ENCODE results near the gene FSTL4.

The FSTL4 gene

DNA sequence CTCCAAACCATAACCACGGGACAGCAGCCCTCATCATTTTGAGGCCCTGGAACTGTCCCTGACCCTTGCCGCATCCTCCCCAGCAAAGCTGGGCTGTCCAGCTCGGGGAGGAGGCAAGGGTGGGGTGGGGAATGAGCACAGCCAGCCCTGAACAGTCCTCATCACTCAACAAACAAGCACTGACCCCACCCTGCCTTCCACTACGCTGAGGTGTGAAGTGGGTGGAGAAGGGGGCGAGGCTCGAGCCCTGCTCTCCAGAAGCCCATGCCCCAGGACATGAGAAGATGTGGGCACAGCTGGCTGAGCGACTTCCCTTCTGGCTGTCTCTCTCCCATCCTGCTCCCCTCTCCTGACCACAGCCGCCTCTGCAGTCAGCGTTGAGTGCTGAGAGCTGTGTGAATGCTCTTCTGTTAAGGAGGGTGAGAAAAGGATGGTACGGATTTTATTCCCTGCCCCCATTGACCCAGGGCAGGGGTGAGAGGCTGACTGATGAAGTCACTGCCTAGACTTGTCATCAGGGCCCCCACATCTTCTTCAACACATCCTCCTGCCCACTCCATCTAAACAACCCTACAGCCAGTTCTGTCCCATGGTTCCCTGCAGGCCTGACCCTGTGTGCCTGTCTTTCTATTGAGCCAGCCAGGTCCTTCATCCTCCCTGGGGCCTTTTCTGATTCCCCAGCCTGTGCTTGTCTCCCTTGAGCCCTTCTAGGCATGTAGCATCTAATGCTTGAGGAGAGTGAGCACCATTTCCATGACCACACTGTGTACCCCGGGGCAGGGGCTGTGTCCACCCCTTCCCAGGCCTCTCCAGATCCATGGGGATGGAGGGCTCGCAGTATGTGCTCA lies 276.0 kb downstream of the FSTL4 start:
- no peak for DNase-seq

DNA sequence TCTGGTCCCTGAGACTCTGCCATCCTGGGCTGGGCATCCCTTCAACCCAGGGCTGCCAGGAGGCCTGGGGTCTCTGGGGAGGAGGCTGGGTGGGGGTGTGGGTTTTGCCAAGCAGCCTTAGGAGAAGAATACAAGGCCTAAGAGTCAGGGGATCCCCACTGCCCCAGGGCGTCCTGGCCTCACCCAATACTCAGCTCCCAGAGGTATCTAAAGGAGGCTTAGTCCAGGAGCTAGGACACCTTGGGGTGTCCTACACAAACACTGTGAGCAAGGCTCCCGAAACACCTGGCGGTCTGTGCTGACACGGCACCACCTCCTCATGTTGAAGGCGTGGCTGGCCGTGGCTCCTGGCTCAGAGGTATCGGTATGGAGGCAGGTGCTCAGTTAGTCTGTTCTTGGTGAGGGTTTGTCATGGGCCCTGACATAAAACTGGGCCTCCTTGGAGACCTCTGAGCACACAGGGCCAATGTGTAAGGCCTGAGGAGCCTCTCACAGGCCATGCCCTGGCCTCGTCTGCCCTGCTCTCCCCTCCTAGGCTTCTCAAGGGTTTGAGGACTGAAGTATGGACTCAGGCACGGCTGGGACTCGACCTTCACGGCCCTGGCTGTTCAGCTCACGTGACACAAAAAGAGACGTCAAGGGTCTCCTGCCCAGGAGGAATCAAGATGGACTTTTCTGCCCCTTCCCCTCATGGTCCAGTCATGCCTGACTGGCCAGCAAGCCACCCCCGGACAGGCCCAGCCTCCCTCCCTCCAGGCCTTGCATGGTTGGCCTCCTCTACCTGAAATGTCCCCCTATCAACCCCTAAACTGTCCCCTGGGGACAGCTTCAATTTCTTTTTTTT lies 277.3 kb downstream of the FSTL4 start:
- no peak for DNase-seq

DNA sequence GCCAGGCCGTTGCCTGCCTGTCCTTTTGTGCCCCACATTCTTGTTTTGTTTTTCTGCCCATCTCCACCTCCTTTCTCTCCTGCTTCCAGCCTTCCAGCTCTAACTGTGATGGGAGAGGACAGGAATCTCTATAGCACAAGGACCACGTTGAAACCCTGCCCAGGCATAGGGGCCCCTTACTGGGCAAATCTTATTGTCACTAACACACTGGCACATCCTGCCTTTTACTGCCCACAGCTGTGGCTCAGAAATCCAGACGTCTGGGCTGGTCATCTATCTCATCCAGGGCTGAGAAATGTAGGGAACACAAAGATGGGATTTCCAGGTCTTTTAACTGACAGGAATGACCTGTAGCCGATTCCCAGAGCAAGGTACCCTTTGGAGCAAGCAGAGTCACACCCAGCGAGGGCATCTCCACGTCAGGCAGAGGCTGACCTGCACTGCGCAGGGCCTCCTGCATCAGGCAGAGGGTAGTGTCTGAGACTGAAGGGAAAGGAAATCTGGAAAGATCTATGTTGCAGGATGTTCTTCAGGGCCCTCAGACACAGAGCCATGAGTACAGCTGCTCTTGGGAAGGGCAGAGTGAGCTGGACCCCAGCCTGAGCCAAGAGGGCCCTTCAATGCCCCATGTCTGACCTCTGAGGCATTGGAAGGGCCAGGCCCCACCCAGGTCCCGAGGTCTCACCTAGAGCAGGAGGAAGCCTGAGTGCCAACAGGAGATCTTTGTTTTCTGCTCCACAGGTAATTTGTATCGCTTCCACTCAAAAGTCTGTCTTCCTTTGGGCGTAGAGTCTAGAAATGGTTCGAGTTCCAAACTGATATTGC lies 278.8 kb downstream of the FSTL4 start:
- DNase-seq, result no peak

DNA sequence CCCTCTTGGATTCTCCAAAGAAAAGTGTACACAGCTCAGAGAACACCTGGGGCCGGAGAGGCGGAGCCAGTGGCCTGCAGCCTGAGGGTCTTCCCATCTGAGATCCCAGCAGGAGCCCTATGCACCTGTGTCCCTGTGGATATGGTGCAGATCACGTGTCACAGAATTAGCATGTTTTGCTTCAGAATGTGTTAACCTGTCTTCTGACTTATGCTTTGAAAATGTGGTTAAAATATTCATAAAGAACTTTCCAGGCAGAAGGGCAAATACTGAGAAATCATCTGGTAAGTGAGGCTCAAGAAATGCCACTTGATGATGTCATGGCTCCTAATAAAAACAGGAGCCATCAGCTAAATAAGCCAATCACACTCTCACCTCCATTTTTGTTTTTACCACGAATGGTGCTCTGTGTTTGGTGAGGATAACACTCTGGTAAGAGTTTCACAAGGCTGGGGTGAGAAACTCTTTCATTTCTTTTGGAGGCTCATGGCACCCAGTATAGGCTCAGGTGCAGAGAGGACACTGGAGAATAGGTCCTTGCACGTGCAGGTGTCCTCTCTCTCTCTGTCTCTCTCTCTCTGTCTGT lies 279.8 kb downstream of the FSTL4 start:
- no peak for DNase-seq

DNA sequence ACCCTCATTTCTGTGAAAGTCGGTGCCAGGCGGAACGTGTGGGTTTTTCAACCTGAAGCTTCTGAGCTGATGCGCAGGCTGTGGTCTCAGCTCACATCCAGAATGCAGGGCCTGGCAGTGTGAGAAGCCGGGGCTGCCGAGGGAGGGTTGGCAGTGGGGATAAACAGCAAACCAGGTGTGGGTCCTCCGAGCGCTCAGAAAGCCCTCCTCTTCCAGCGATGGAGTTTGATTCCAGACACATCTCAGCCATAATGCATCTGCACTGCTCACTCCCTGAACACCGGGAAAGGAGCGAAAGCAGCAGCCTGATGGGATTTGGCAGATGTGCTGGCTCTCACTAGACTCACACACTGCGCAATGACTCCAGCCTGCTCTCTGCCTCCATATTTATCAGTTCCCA lies 280.4 kb downstream of the FSTL4 start:
- no peak for DNase-seq

DNA sequence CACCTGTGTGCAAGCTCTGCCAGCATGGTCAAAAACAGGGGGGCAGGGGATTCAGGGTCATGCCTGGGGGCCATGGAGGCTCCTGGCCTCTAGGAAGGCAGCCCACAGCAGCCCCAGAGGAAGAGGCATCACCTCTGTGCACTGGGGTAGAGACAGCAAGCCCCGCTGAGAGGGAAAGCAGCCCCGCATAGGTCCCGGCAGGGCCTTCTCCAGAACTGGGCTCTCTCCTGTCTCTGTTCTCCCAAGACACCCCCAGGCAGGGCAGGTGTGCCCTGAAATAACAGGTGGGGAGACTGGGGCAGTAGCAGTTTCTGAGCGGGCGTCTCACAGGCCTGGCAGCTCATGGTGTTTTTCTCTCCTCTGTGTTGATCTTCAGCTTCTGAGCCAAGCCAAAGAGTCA lies 281.4 kb downstream of the FSTL4 start:
- no peak for DNase-seq

DNA sequence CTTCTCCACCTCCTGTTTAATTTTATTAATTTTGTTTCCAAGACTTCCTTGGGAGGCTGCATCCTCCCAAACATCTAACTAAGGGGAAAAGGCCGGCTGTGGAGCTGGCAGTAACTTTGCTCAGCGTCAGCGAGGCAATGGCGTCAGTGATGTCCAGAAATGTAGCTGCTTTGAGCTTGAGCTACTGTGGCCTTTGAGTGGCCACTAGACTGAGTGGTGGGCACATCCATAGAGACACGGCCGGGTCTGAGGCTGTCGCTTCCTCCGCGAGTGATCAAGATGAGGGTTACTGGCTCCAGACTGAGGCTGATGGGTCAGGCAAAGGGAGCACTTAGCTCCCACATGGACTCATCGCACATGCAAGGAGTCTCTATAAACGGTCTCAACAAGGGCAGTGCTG lies 283.5 kb downstream of the FSTL4 start:
- DNase-seq, result no peak

DNA sequence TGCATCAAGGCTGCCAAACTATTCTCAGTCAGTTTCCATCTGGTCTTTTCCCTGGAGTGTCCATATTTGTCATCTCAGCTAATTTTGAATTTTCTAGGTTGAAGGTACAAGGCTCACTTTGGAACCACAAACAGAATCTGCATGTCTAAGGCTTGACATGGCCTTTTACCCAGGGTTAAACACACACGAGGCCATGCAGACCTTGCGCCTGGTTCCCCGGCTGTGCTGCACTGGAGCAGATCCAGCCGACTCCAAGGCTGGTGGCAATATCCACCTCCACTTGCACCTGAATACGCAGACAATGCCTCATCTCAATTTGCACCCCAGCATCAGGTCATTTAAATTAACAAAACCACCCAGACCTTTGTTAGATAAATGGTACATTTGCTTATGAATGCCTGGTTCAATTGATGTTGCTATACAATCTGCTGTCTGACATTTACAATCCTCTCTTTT lies 284.4 kb downstream of the FSTL4 start:
- no peak for DNase-seq

DNA sequence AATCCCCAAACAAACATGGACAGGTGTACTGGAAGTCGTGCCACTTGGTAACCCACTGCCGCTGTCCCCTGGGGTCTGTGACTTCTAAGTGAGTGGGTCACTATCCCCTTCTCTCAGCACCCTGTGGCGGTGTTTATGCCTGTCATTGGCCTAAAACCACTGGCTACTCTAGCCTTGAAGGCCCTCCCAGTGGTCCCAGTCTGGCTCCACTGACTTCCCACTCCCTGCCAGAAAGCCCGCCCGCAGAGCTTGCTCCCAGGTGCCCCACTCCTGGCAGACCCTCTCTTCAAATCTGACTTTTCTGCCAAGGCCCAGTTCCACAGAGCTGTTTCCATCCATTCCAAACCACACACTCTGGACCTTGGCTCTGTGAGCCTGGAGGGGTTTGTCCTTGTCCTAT lies 286.0 kb downstream of the FSTL4 start:
- DNase-seq, result no peak

DNA sequence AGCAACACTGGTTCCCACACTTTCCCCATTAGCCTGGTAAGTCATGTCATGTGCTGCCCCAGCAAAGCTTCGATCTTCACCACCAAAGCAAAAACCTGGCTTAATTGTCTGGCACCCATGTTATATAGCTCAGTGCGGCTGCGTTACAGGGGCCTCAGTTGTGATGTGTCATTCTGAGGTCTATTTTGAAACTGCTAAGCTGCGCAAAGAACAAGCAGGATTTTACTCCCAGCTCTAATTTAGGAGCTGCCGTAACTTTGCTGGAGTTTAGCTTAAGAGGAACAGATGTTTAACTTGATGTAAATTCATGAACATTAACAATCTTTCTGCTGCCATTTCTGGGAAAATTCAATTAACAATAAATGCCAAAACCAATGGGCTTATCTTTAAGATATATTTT lies 286.5 kb downstream of the FSTL4 start:
- DNase-seq, result no peak

DNA sequence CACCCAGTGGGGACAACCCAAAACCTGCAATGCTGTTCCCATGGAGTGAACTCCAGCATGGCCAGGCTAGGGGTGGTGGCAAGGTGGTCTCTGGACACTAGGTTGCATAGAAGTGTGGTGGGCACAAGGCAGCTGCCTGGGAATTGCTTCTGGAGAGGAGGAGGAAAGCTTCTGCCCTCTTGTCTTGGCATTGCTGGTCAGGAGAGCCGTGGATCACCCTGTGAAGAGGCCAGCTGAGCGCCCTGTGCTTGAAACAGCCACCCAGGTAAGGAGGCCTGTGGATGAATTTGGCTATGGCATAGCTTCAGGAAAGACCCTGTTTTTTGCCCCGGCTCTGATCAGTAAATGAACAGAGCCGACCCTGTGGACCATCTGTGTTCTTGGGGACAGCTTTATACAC lies 287.4 kb downstream of the FSTL4 start:
- no peak for DNase-seq

DNA sequence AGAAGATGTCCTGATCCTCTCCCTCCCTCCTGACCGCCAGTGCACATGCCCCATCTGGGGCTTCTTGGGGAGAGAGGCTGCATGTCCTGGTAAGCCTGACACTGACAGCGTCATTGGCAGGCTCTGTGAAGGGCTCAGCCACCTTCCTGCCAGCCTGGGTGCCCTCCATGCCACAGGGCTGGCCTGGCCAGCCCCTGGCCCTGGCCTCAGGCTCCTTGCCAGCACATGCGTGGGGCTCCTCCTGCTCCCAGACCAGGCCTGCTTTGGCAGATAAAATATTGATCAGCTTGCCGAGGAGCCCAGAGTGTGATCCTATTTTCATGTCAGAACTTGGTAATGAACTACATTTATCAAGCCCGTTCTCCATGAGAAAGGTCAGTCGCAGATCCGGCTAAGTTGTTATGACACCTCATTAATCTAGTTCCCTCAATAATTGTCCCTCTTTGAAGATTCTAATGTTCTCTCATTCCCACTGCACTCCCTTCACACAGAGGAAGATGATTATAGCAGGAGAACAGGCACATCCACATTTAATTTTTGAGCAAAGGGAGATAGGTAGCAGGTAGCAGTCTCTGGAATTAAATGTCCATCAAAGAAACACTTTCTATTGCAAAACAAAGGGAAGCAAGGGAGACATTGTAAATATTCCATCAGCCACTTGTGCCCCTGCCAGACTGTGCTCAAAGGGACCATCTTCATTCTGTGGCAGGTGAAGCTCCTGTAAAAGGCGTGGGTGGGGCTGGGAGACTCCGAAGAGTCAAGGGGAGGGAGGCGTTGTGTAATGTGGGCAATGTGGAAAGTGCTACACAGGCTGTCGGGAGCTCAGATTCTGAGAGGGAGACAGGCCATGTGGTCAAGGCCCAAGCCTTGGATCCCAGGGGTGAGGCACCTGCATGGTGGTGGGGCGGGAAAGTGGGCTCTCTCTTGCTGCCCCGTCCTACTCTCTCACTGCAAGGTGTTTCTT lies 288.6 kb downstream of the FSTL4 start:
- DNase-seq, result no peak

DNA sequence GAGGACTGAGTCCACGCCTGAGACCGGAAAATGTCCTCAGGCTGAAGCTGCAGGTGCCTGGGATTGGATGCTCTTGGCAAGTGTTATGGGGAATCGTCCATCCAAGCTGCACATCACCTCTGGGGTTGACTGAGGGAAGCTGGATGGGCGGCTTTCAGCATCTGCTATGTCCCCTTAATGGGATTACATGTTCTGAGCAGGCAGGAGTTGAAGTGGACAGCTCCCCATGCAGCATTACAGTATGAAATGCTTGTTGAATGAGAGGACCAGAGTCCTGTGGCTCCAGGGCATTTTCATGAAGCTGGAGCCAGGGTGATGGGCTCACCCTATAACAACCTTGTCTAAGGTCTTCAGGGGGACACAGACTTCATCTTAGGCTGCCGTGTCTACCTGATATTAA lies 289.6 kb downstream of the FSTL4 start:
- DNase-seq, result no peak

DNA sequence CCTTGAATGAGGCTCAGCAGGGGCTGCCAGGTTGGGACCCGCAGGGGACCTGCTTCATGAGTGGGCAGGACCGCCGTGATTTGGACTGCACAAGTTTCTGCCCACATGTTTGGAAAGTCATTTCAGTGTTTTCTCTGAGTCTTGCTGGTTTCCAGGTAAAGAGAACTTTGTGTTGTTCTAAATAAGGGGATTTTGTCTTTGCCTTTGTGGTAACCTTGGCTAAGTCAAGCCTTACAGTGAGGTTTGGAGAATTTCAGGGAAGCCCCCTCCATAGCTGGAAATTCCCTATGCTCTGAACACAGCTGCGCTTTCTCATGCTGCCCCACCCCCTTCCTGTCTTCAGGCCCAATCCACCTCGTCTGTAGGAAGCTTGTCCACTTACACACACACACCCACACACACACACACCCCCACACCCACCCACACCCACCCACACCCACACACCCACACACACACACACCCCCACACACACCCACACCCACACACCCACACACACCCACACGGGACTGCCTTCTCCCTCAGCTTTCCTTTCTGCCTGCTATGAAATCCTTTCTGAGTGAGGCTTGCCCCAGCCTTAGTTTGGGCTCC lies 290.4 kb downstream of the FSTL4 start:
- no peak for DNase-seq

DNA sequence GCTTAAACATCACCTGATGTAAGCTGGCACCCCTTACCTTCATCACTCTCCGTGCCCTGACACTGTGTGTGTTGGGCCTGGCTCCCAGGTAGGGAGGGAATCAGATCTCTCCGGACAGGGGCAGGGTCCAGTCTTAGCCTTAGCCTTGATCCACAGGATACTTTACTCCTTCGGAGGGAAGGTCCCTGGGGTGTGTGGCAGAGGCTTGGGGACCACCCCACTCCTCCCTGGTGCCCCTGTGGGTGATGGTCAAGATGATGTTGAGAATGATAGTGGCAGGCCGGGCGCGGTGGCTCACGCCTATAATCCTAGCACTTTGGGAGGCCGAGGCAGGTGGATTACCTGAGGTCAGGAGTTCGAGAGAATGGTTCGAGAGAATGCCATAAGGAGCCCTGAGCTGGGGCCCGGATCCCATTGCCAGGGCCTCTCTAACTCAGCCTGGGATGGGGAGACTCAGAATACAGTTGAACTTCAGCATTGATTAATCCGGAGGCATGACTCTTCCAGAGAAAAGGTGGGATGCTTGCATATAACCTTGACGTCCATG lies 291.0 kb downstream of the FSTL4 start:
- no peak for DNase-seq

DNA sequence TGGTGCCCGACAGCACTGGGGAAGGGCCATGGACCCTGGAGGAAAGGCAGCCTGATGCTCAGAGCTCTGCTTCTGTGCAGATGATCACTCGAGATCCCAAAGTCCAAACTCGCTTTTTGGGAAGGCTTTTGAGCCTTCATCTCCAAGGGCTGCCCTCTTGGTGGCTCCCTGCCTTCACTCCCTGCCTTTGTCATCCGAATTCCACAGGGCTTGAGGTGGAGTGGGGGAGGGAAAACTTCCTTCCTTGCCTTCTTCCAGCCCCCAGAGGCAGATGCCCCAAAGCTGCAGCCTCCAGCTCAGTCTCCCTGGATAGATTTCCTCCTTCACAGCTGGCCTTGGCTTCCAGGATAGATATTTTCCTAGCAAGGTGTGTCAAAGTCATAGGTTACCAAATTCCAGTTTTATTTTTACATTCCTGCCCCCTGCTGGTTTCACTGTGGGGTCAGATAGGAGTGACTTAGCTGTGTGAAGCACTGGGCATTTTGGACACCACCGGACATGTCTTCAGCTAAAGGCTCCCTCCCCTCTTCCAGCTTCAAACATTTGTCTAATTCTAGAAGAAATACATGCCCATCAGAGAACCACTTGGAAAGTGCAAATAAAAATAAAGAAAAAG lies 292.3 kb downstream of the FSTL4 start:
- DNase-seq, result no peak

DNA sequence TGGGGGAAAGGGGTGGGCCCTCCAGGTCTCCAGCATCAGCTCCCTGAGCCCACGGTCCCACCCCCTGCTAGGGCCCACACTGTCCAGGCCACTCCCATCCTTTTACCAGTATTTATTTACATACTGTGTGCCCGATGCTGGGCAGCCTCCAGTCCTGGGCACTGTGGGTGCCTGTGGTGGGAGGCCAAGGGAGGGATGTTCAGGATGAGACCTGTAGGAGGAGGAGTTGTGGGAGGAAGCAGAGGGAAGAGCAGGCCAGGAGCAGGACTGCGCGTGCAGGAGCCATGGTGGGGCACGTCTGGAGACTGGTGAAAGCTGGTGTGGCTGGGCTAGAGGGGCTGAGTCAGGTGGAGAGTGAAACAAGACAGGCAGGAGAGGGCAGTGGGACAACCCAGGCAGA lies 293.1 kb downstream of the FSTL4 start:
- DNase-seq, result no peak

DNA sequence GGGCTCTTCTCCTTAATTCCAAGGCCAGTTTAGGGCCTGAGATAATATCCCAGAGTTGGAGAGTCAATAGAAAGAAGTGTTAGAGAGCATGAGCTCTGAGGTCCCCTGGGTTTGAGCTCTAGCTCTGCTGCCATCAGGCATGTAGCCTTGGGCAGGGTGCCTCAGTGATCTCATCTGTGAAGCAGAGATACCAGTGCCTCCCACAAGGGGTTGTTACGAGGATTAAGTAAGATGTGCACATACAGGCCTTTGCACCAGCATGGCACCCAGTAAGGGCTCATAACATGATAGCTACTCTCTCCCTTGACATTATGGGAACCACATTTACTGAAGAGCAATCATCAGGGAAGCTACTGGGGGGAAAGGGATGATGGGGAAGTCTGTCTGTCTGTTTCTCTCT lies 294.8 kb downstream of the FSTL4 start:
- DNase-seq, result no peak

DNA sequence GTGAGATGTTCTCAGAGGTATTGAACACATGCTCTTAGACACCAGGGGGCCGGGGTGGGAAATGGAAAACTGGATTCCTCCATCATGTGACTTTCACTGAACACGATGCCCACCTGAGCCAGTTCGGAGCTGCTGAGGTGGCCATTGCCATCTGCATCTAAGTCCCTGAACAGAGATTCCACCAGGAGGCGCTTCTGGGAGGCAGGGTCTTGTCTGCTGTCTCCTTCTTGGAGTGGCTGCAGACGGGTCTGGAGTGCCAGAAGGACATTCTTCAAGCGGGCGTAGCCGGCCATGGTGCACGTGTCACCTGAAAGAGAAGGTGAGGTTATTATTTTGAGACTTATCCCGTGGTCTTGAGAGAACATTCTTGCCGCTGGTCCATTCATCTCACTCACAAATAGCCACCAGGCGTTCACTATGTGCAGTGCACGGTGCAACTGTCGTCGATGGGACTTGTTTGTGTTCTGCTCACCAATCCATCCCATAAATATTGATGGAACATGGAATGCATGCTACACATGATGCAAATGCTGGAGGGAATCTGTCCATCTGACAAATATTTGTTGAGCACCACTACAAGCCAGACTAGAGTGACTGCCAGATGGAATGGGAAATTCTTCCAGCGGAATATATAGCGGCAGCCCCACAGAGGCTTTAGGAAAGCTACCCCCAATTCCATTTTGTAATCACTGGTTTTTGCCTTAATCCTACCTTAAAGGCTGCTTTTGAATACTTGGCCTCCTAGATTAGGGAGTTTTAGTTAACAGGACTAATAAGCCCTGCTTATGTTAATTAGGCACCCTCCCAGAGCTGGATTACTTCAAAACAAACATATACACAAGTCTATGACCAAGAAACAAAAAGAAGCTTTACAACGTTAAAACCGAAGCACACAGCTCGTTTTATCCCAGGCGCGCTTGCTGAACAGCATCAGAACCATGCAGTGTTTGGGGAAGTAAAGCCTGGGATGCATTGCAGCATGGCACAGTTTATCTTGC lies 295.7 kb downstream of the FSTL4 start:
- DNase-seq, result no peak

All from activated CD4-positive, CD25-positive, alpha-beta regulatory T cell (primary cell).